Sciatic nerve (tissue), 2 donors: ENCODE measurements around the gene RMND1. TPM values are rescaled to one million over a fixed set of nuclear protein-coding genes. Genes with fewer than 3 reads are reported as not detected.

Experiments used
- ATAC-seq: fragments of 200-7000 bp; cut with Tn5 transposase; one replicate; pipeline ENCODE4 v1.9.1; 2020; ENCODE audit warnings: mild to moderate bottlenecking, moderate library complexity
- DNase-seq: peaks from one replicate; pipeline ENCODE4 v3.0.0-alpha.2; 2020; ENCODE audit warnings: low spot score
- intact Hi-C: fragments of 100-400 bp; cut with DNase I; formaldehyde crosslinking; loops from one replicate; pipeline ENCODE4 v1.14.2; 2022
- total RNA-seq: library from RNA; stranded (reverse); fragmentation: NEBNext Ultra II Directional; extraction: Animal tissue kit (Norgen Biotek cat#: 25700); gene quantifications from one replicate; pipeline ENCODE4 v1.2.1, GENCODE V29; 2021
- donor health status: DM: no; HTN: no; CAD: no.
- donor health status: DM: no; HTN: no; CAD: no.

The RMND1 gene
- total RNA-seq, 1 donor from 2014 or later: 18.5 TPM

DNA sequence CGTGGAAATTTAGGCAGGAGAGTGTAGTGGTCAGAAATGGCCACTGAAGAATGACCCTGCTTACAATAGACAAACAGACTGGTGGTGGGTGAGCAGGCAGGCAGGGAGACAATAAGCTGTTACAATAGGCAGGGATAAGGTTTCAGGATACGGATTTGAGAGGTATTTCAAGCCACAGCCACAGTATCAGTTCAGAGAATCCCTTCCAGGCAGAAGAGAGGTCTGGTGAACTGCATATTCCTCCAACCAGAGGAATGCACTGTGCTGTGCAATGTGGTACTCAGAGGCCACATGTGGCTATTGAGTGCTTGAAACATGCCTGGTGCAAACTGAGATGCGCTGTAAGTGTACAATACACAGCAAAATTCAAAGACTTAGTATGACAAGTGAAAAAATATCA lies 20.6 kb downstream of the RMND1 start:
- intact Hi-C loops: no loop called here
- DNase-seq: no peak
- ATAC-seq: no peak

- intact Hi-C loops: no loop called here
- DNase-seq (no peak), ATAC-seq (no peak)
Measured at GRCh38 chr6:151430886-151431285, 21.0 kb downstream of the RMND1 start.

- DNase-seq: no peak
- intact Hi-C loops: no loop called here
Measured at GRCh38 chr6:151428093-151428735, 23.7 kb downstream of the RMND1 start.

DNA sequence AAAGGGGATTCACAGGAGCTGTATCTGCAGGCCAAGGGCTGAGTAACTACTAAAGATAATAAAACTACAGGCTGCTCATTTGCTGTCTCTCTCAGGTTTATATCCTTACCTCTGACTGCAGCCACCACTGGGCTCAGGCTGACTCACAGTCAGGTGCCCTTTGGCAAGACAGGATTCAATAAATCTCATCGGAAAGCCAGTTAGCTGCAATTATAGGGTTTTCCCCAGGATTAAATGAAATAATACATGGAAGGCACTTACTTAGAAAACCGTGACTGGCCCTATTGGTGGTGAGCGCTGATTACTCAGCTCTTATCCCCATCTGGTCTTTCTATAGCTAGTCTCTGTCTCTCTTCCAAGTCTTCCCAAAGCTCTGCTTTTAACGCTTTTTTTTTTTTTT lies 26.4 kb downstream of the RMND1 start:
- no peak for ATAC-seq
- no peak for DNase-seq
- intact Hi-C loops: no loop called here

More at GRCh38 chr6:151428093-151428735, 23.7 kb downstream of the RMND1 start:
- ATAC-seq: no peak

DNA sequence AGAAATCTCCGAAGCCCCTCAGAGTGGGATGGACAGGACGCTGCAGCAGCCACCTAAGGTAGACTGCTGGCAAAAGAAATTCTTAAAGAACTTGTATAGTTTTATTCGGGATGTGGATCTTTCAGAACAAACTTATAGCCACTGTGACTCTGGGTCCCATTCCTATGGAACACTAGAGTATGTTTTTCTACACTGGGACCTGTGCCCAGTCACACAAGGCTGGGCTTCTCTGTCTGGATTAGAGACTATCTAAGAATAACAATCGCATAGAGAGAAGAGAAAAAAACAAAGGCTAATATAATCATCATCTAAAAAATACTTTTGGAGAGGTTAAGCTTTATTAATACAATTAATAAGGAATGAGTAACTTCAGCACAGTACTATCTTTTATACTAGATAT lies 28.9 kb downstream of the RMND1 start:
- intact Hi-C loops: no loop called here
- no peak for ATAC-seq
- DNase-seq: no peak

GRCh38 chr6:151417477-151417876 lies 34.4 kb downstream of the RMND1 start:
- intact Hi-C loops: no loop called here
- ATAC-seq (no peak), DNase-seq (no peak)

DNA sequence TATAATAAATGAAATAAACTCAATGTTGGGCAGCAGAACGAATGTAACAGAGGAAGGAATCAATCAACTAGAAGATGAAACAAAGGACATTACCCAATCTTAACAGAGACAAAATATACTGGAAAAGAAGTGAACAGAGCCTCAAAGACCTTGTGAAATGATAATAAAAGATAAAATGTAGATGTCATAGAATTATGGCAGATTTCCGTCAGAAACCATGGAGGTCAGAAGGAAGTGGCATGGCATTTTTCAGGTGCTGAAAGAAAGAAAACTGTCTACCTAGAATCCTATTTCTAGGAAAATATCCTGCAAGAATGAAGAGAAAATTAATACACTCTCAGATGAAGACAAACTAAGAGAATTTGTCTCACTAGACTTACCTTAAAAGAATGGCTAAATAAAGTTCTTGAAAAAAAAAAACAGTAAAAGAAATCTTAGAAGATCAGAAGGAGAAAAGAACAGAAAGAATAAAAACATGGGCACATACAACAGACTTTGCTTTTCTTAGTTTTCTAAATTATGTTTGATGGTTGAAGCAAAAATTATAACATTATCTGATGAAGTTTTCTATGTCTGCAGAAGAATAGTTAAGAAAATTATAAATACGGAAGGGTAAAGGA lies 37.2 kb downstream of the RMND1 start:
- ATAC-seq (no peak), DNase-seq (no peak)
- intact Hi-C loops: no loop called here

DNA sequence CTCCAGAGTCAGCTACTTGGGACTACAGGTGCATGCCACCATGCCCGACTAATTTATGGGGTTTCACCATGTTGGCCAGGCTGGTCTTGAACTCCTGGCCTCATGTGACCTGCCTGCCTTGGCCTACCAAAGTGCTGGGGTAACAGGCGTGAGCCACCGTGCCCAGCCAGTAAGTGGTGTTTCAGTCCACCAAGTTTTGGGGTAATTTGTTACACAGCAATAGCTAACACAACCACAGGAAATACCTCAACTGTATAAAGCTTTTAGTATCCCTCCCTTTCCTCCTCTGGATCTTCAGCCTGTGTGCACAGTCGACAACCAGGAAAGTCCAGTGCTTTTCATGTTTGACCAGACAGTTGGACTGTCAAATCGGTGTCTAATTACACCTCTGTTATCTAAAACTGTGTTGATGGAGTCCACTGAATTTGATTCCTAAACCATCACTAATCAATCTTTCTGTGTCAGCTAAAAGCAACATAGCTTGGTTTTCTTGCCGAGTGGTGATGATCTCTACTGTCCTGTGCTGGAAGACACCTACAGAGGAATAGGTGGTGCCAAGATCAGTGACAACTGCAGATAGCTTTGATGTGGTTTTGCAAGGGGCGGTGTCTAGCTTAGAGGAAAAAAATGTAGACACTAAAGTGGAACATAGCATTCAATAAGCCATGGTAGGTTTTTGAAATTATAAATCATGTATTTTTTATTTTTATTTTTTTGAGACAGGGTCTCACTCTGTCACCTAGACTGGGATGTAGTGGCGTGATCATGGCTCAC lies 38.4 kb downstream of the RMND1 start:
- DNase-seq: no peak
- intact Hi-C loops: no loop called here
- no peak for ATAC-seq

DNA sequence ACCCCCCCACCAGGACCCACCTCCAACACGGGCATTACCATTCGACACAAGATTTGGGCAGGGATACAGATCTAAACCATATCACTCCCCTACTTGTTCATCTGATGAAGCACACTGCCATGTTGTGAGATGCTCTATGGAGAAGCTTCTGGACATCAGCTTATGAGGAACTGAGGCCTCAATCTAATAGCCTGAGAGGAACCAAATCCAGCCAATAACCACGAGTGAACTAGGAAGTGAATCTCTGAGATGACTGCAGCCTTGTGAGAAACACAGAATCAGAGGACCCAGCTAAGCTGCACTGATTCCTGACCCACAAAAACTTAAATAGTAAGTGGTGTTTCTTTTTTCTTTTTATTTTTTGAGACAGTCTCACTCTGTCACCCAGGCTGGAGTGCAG lies 39.0 kb downstream of the RMND1 start:
- ATAC-seq (no peak), DNase-seq (no peak)
- intact Hi-C loops: no loop called here

DNA sequence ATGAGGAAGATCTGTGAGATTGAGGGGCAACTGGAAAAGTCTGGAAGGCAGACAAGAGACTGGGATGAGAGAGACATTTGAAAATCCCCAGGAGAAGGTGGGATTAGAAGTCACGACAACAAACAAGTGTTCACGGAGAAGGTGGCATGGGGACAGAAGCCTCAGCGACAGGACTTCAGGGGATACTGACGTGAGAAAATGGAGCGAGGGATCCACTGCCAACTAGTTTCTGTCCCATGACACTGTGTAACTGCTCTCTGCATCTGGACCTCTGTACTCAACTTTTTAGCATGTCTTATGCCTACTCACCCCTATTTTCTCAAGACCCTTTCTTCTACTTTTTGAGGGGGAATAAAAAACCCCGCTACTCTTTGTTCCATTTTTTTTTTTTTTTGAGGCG lies 42.2 kb downstream of the RMND1 start:
- DNase-seq (no peak), ATAC-seq (no peak)
- intact Hi-C loops: no loop called here

- DNase-seq (no peak), ATAC-seq (no peak)
- intact Hi-C loops: no loop called here
Measured at GRCh38 chr6:151409260-151409659, 42.7 kb downstream of the RMND1 start.

DNA sequence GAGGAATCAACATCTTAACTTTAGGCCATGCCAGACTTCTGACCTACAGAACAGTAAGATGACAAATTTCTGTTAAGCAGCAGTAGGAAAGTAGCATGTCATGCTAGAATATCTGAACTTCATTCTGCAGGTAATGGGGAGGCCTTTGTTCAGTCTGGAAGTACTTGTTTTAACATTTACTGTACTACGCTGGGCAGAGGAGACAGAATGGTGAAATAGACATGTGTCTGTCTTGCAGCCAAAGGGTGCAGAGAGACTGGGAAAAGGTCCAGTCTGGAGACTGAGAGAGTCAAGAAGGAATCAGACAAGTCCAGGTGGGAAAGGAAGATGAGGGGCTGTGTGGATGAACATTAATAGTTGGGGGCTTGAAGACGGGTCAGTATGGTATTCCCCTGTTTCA lies 43.1 kb downstream of the RMND1 start:
- intact Hi-C loops: no loop called here
- no peak for ATAC-seq
- DNase-seq: no peak

- ATAC-seq: no peak
- no peak for DNase-seq
- intact Hi-C loops: no loop called here
Measured at GRCh38 chr6:151403919-151404308, 48.0 kb downstream of the RMND1 start.

GRCh38 chr6:151402228-151402627 lies 49.7 kb downstream of the RMND1 start:
- DNase-seq: no peak
- ATAC-seq: no peak
- intact Hi-C loops: no loop called here

GRCh38 chr6:151400473-151400872 lies 51.5 kb downstream of the RMND1 start:
- ATAC-seq: no peak
- no peak for DNase-seq
- intact Hi-C loops: loop anchor here (1.0 kb wide), 1 partner anchor 57 kb away; no protein-coding TSS in a partner anchor

GRCh38 chr6:151399679-151400078 lies 52.2 kb downstream of the RMND1 start:
- DNase-seq (no peak), ATAC-seq (no peak)
- intact Hi-C loops: loop anchor here (1.0 kb wide), 1 partner anchor 58 kb away; no protein-coding TSS in a partner anchor

DNA sequence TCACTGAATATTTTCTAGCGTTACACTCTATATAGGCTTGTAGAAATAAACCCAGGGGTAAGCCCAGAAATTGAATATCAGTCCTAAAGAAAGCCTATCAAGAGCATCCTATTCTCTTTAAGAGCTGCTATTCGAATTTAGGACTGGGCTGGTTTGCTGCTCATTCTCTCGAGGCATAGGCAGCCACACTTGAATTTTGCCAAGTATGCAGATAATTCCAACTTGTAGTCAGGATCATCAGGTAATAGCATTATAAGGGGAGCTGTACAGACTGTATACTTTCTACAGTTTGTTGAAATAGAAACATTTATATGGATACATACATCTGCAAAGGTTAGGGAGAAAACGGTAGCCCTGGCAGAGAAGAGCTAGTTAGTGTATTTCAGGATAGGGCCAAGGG lies 58.5 kb downstream of the RMND1 start:
- DNase-seq: no peak
- intact Hi-C loops: no loop called here
- ATAC-seq: no peak

- ATAC-seq: no peak
- DNase-seq: no peak
- intact Hi-C loops: no loop called here
Measured at GRCh38 chr6:151392427-151392826, 59.5 kb downstream of the RMND1 start.

GRCh38 chr6:151391471-151392413 lies 60.2 kb downstream of the RMND1 start, which contains the start of gene ZBTB2:
Gene ZBTB2, minus strand, starts transcription at chr6:151391559. Its CDS starts 17,922 bp downstream, at chr6:151373637.
- peak; percentile 11 for ATAC-seq
- intact Hi-C loops: no loop called here

More at GRCh38 chr6:151391471-151392413, 60.2 kb downstream of the RMND1 start, which contains the start of gene ZBTB2:
- peak; percentile 83 for DNase-seq
